ENCODE results near the gene TLR10. TPM values are rescaled to one million over a fixed set of nuclear protein-coding genes. Genes with fewer than 3 reads are reported as not detected.

TLR10 gene
- polyA plus RNA-seq, 2 of the 4 experiments (the other 2 are of a cell fraction) = 0.14 TPM; not detected in 1

DNA sequence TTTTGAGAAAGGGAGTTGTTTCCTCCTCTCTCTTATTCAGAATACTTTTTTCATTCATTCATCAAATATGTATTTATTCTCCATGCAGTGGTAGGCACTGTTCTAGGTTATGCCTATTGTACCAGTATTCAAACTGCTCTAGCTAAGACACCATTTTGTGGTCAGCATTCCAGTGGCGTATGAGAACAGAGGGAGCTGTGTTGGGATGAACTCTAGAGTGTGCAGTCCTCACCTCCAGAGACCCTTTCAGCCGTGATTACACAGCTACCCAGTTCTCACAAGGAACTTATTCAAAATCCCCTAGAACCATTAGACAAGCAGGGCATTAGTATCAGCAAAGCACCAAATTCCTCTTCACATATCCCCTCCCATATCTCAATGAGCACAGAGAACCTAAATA lies 17.6 kb upstream of the TLR10 start (continued):
- TF ChIP-seq TP53 (CRISPR knock-in tag; IDR thresholded peaks at IDR 0.05) (no peak), EHMT2 (IDR thresholded peaks at IDR 0.05; ENCODE audit: low read depth) (no peak)

DNA sequence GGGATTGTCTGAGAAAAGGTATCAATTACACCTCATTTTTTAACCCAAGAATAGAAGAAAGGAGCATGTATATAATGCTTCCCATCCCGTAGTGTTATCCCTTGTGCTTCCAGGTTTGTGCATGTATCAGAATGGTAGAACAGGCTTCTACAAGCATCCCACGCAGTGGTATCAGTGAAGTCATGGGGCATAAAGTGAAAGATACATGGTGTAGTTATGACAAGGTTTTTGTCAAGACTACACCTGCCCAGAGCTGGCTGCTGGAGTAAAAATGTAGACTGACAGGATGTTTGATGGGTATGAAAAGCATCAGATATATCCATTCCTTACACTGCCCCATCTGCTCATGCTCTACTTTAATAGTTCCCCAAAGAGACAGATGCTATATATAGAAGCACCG lies 12.3 kb upstream of the TLR10 start:
- DNase-seq (ENCODE audit: low read depth in 1 of 2, low spot score in 1 of 2) = no peak
- H3K9me3 ChIP-seq = no peaks in the 10 kb centered on the region
- POLR2A ChIA-PET = no interaction called here
- H3K4me3 ChIP-seq = no peak overlapping the region
- H3K27ac ChIP-seq = no peak overlapping the region
- FAIRE-seq = no peak
- TF ChIP-seq, protein P1, sequence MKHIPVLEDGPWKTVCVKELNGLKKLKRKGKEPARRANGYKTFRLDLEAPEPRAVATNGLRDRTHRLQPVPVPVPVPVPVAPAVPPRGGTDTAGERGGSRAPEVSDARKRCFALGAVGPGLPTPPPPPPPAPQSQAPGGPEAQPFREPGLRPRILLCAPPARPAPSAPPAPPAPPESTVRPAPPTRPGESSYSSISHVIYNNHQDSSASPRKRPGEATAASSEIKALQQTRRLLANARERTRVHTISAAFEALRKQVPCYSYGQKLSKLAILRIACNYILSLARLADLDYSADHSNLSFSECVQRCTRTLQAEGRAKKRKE (CRISPR knock-in tag; IDR thresholded peaks at IDR 0.05; ENCODE audit: low read depth) = no peak
- TF ChIP-seq HOXA7 (CRISPR knock-in tag; IDR thresholded peaks at IDR 0.05) (no peak), ZC3H11A (IDR thresholded peaks at IDR 0.05) (no peak), ZNF302 (CRISPR knock-in tag; IDR thresholded peaks at IDR 0.05) (no peak), CEBPB (IDR thresholded peaks at IDR 0.05) (no peak), NFE2L2 (conservative IDR thresholded peaks at IDR 0.05; ENCODE audit: low read length) (no peak), GATA3 (IDR thresholded peaks at IDR 0.05; ENCODE audit: borderline replicate concordance) (no peak), EHF (CRISPR knock-in tag; IDR thresholded peaks at IDR 0.05) (no peak), FOSL2 (IDR thresholded peaks at IDR 0.05) (no peak), FOSL2 (CRISPR knock-in tag; IDR thresholded peaks at IDR 0.05) (no peak), KDM1A (IDR thresholded peaks at IDR 0.05; ENCODE audit: low read depth) (no peak), FOXS1 (CRISPR knock-in tag; IDR thresholded peaks at IDR 0.05) (no peak), RARB (CRISPR knock-in tag; IDR thresholded peaks at IDR 0.05) (no peak), PHF8 (IDR thresholded peaks at IDR 0.05; ENCODE audit: borderline replicate concordance, low read depth) (no peak), TP53 (CRISPR knock-in tag; IDR thresholded peaks at IDR 0.05) (no peak), MAZ (IDR thresholded peaks at IDR 0.05; ENCODE audit: borderline replicate concordance, low read depth, low read length) (no peak), POLR2A (IDR thresholded peaks at IDR 0.05; ENCODE audit: low read length) (no peak), EHMT2 (IDR thresholded peaks at IDR 0.05; ENCODE audit: low read depth) (no peak)
- TF ChIP-seq, protein P2, sequence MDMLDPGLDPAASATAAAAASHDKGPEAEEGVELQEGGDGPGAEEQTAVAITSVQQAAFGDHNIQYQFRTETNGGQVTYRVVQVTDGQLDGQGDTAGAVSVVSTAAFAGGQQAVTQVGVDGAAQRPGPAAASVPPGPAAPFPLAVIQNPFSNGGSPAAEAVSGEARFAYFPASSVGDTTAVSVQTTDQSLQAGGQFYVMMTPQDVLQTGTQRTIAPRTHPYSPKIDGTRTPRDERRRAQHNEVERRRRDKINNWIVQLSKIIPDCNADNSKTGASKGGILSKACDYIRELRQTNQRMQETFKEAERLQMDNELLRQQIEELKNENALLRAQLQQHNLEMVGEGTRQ (IDR thresholded peaks at IDR 0.05) = no peak
- TF ChIP-seq, protein P3, sequence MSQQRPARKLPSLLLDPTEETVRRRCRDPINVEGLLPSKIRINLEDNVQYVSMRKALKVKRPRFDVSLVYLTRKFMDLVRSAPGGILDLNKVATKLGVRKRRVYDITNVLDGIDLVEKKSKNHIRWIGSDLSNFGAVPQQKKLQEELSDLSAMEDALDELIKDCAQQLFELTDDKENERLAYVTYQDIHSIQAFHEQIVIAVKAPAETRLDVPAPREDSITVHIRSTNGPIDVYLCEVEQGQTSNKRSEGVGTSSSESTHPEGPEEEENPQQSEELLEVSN (IDR thresholded peaks at IDR 0.05; ENCODE audit: borderline replicate concordance, low read depth) = no peak
- ATAC-seq = no peak
- CTCF ChIA-PET = interaction anchor here (0.7 to 2.7 kb wide), 5 partner anchors 9 to 164 kb away, joined by 3 to 14 read pairs (median 4); partner anchors contain the start of gene TLR1
- H3K4me1 ChIP-seq = no peaks in the 10 kb centered on the region
- WGBS (ENCODE audit: missing lambda C conversion rate) = 88% methylated on average over 3 of the region's 3 CpGs
- no peak overlapping the region for H3K4me2 ChIP-seq

DNA sequence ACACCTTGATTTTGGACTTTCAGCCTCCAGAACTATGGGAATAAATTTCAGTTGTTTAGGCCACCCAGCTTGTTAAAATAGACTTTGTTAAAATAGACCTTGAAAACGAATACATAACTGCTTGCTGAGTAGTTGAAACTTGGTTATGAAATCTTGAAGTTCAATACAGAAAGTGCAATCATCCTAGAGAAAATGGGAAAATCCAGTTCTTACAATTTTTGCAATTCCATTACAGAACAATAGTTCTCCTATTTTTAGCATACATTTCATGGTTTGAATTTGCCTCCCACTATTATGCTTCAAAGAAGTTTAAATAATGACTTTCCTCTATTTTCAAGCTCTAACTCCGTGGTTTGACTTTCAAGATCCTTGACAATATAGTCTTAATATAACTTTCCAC lies 11.3 kb upstream of the TLR10 start:
- POLR2A ChIA-PET = no interaction called here
- FAIRE-seq (no peak), DNase-seq (ENCODE audit: low read depth in 1 of 2, low spot score in 1 of 2) (no peak), ATAC-seq (no peak)
- Histone ChIP-seq H3K9me3 (peaks cover 3% of the 10 kb centered on the region; the same call in 1 of the 3 replicates), H3K27ac (no peak overlapping the region), H3K4me1 (peaks cover under 1% of the 10 kb centered on the region; the same call in 2 of the 3 replicates), H3K4me2 (no peak overlapping the region), H3K4me3 (no peak overlapping the region)
- no peak for TF ChIP-seq TP53 (CRISPR knock-in tag; IDR thresholded peaks at IDR 0.05)
- TF ChIP-seq POLR2AphosphoS2 (conservative IDR thresholded peaks at IDR 0.05; ENCODE audit: low read length) = no peak
- no peak for TF ChIP-seq RCOR1 (IDR thresholded peaks at IDR 0.05; ENCODE audit: low read depth, low read length)
- no peak for TF ChIP-seq ESRRA (IDR thresholded peaks at IDR 0.05; ENCODE audit: borderline replicate concordance, low read length)
- TF ChIP-seq RNF2 (IDR thresholded peaks at IDR 0.05; ENCODE audit: borderline replicate concordance, low read depth) = no peak
- TF ChIP-seq, protein P4, sequence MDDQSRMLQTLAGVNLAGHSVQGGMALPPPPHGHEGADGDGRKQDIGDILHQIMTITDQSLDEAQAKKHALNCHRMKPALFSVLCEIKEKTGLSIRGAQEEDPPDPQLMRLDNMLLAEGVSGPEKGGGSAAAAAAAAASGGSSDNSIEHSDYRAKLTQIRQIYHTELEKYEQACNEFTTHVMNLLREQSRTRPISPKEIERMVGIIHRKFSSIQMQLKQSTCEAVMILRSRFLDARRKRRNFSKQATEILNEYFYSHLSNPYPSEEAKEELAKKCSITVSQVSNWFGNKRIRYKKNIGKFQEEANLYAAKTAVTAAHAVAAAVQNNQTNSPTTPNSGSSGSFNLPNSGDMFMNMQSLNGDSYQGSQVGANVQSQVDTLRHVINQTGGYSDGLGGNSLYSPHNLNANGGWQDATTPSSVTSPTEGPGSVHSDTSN (IDR thresholded peaks at IDR 0.05) = no peak
- no peak for TF ChIP-seq JUN (IDR thresholded peaks at IDR 0.05)
- no peak for TF ChIP-seq ZFP36 (IDR thresholded peaks at IDR 0.05; ENCODE audit: borderline replicate concordance, partially characterized antibody)
- TF ChIP-seq, protein P2 (IDR thresholded peaks at IDR 0.05) = no peak
- CTCF ChIA-PET = interaction anchor here (1.5 to 2.7 kb wide), 2 partner anchors 8 to 35 kb away, joined by 4 to 14 read pairs; no protein-coding TSS in a partner anchor
- 64% methylated on average over 2 of the region's 2 CpGs for WGBS (ENCODE audit: missing lambda C conversion rate)

Measured in A549 (cell line).